Hepatocyte (in vitro differentiated cells): ENCODE measurements around the gene CRISPLD2.

Source experiments
- CTCF ChIP-seq: fragments of 200-600 bp; sonication (generic); IDR thresholded peaks from 2 replicates; pipeline ENCODE4 v1.5.1; 2016; ENCODE audit warnings: antibody characterized with exemption, mild to moderate bottlenecking; ENCODE audit not compliant: poor library complexity
- EZH2phosphoT487 ChIP-seq: fragments of 200-600 bp; sonication (generic); IDR thresholded peaks from one replicate; pipeline ENCODE4 v1.6.1; 2018; ENCODE audit warnings: antibody characterized with exemption, mild to moderate bottlenecking, low read depth, moderate library complexity; ENCODE audit not compliant: unreplicated experiment, severe bottlenecking

DNA sequence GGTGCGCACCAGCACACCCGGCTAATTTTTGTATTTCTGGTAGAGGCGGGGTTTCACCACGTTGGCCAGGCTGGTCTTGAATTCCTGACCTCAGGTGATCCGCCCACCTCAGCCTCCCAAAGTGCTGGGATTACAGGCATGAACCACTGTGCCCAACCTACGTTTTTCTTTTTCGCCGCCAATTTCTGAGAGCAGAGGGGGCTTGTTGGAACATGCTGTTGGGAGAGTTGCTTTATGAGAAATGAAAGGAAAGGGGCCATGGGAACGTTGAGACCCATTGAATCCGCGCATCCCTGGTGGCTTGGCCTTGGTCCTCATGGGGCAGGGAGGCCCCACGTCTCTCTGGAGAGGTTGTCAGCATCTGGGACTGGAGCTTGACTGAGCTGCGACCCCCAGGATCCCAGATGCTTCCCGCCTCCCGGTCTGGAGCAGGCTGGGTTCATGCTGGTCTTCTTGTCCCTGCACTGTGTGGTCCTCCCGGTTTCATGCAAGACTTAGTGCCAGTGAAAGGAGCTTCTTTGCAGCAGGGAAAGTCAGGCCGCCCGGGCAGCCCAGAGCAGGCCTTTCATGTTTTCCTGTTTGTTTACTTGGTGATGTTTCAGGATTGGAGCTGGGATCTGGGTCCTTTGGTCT, 22.8 kb downstream of the CRISPLD2 start:
- TF ChIP-seq CTCF: no peak
- TF ChIP-seq EZH2phosphoT487: no peak
